ENCODE data around the gene PNPT1.
"Not testable (repeated sequence)": the region's sequence is repeated elsewhere in the genome, so short reads cannot be mapped to it uniquely, and the experiment has no call there.

- TF ChIP-seq CTCF (IDR thresholded peaks at IDR 0.05; ENCODE audit: insufficient read depth, low read length, poor library complexity, severe bottlenecking); EZH2phosphoT487 (conservative IDR thresholded peaks at IDR 0.05; ENCODE audit: low read length): not testable (repeated sequence)
Measured at GRCh38 chr2:55736019-55736536, 42.4 kb upstream of the PNPT1 start.
